Suprapubic skin (tissue), 3 donors: ENCODE measurements around the gene C13orf46.
"Not testable (repeated sequence)": the region's sequence is repeated elsewhere in the genome, so short reads cannot be mapped to it uniquely, and the experiment has no call there.

Experiments
- CTCF ChIP-seq, 2 donors: fragments of 200-600 bp in 1 of 2; fragments of 450-650 bp in 1 of 2; sonication (generic) in 1 of 2; IDR thresholded peaks; one replicate each; pipeline ENCODE4 v1.5.1; 2016 to 2019; ENCODE audit warnings: antibody characterized with exemption in 2 of 2, mild to moderate bottlenecking in 1 of 2, moderate library complexity in 1 of 2
- EP300 ChIP-seq: sonication (generic); formaldehyde crosslinking; IDR thresholded peaks from one replicate; pipeline ENCODE4 v1.6.1; 2017; ENCODE audit warnings: antibody characterized with exemption
- POLR2A ChIP-seq, 2 donors: fragments of 450-650 bp; IDR thresholded peaks; one replicate each; pipeline ENCODE4 v1.6.1; 2017; ENCODE audit warnings: antibody characterized with exemption in 2 of 2, mild to moderate bottlenecking in 2 of 2, moderate library complexity in 2 of 2

GRCh38 chr13:113913408-113913807, 60.5 kb downstream of the C13orf46 start:
- TF ChIP-seq POLR2A (IDR thresholded peaks at IDR 0.05); EP300; CTCF (IDR thresholded peaks at IDR 0.05): not testable (repeated sequence)
